T-helper 2 cell (primary cell): ENCODE results near the gene RFX8.

ENCODE experiments used
- DNase-seq, 5 experiments: peaks; one replicate each; pipeline versions ENCODE4 v3.0.0 to v3.0.0-alpha.2; 2012 to 2022

The RFX8 gene

DNA sequence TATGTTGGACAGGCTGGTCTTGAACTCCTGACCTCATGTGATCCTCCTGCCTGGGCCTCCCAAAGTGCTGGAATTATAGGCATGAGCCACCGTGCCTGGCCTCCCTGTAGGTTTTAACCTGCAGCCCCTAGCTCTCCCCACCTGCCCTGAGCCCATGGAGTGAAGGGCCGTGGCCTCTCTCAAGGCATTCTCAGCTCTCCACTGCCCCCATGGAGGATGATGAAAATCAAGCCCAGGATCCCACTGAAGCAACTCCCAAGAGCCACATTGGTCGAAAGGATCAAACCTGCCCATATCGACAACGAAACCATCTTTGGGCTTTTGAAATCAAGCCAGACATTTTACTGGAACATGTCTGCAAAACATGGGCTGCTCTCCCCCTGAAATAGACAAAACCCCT is 65.2 kb downstream of the RFX8 start:
- DNase-seq, result no peak

DNA sequence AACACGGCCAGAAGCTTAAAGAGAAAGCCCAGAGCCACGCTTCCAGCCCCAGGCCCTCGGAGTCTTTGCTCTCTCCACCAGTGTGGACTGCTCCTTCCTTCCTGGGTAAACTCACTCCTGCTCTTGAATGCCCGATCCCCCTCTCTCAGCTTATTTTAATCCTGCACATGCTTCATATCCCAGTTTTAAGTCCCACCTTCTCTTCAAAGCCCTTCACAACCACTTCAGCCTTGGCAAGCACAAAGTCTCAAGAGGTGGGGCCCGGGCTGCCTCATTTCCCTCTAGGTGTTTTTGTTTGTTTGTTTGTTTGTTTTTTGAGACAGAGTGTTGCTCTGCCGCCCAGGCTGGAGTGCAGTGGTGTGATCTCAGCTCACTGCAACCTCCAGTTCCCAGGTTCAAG is 66.0 kb downstream of the RFX8 start:
- no peak for DNase-seq

DNA sequence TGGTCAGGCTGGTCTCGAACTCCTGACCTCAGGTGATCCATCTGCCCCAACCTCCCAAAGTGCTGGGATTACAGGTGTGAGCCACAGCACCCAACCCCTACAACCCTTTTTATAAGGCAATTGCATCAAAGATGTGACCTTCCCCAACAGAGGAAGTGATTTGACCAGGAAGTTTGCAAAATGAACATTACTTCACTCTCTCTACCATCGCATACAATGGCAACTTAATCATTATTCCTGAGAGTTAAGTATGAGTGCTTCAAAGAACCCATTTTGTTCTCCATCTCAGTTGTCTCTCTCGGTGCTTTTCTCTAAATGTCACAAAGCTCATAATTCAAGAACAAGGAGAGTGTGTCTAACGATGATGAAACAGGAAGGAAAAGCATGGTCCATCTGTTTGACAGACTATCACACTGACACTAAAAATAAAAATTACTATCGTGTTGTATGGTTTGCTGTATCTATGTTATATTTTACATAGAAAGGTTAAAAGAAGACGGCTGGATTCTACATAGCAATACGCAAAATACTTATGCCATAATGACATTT is 69.5 kb downstream of the RFX8 start:
- DNase-seq, result no peak

GRCh38 chr2:101403745-101404144 is 71.2 kb downstream of the RFX8 start:
- DNase-seq, result no peak

DNA sequence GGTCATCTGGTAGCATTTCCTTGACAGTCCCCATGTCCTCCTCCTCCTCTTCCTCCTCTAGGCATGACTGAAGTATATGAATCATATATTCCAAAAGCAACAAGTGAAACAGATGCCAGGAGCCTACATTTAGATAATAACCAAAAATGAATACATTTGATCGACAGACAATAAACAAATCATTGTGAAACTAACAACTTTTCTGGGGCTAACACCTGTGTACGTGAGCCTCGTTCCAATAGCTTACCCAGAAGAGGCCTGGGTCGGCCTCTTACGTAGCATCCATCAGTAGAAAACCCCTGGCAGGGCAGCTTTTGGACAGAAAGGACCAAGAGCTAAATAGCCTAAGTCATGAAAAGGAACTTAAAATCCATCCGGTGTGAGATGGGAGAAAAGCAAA is 72.3 kb downstream of the RFX8 start:
- DNase-seq, result no peak

- DNase-seq, result no peak
Measured at GRCh38 chr2:101401906-101402305, 73.0 kb downstream of the RFX8 start.

- no peak for DNase-seq
Measured at GRCh38 chr2:101401326-101401665, 73.6 kb downstream of the RFX8 start.

- no peak for DNase-seq
Measured at GRCh38 chr2:101400506-101401325, 74.2 kb downstream of the RFX8 start.

- no peak for DNase-seq
Measured at GRCh38 chr2:101400048-101400447, 74.9 kb downstream of the RFX8 start.

GRCh38 chr2:101399021-101399799 is 75.7 kb downstream of the RFX8 start:
- no peak for DNase-seq

- DNase-seq, result peak in 1 of 5 experiments; percentile 14
Measured at GRCh38 chr2:101398116-101398821, 76.6 kb downstream of the RFX8 start.

DNA sequence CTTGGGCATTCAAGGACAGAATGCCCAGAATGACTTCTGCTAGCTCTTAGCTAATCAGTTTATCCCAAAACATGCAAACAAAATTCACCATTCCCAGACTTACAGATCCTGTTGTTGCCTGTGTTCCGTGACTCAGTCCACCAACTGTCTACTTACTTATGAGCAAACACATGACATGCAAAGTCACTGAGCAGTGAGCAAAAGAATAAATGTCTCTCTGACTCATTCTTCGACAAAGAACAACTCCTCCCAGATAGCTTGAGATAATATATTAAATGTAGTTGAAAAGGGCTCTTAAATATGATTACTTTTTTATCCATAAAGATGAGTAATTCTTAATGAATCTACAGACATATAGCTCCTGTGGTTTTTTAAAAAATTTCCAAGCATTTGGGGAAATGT is 78.6 kb downstream of the RFX8 start:
- DNase-seq, result peak in 1 of 5 experiments; percentile 26

DNA sequence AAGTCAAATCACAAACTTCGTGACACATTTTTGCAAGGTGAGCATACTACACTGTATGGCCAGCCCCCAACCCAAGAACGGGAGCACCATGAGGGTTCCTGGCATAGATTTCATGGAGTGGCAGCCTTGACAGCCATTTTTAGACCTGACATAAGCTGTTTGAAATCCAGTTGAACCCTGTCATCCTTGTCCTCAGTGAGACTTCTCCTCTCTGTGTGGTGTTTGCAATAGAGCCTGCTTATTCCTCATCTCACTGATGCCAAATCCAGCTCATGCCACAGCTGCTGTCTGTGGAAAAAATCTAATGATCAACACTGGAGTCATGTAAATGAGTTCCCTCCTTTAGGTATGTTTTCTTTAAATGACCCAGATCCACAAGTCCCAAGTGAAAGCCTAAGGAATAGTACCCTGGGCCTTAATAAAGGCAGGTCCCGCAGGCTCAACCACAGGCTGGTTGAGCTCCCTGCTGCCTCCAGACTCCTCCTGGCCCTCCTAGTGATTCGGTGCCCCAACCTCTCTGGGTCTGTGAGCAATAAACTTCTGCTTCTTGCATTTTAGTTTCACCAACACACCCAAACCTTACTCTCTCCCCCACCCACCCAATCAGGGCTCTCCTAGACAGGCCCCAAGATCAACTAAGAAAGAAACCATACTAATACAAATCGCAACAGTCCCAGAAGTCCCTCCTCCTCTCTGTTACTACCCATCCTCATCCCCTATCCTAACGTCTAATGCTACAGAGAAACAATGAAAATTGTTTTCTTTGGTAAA is 79.2 kb downstream of the RFX8 start:
- DNase-seq, result no peak

DNA sequence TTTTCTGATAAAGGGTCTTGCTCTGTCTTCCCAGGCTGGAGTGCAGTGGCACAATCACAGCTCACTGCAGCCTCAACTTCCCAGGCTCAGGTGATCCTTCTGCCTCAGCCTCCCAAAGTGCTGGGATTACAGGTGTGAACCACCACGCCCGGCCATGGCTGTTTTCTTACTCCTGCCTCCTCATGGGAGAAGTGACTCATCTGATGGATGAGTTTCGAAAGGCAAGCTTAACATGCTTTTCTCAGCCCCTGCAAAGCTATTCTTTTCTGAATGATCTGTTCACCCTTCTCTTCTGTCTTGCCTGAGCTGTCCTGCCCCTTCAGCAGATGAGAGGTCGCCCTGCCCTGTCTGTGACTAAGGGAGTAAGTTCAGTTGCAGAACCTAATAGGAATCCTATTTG is 86.7 kb downstream of the RFX8 start:
- no peak for DNase-seq

DNA sequence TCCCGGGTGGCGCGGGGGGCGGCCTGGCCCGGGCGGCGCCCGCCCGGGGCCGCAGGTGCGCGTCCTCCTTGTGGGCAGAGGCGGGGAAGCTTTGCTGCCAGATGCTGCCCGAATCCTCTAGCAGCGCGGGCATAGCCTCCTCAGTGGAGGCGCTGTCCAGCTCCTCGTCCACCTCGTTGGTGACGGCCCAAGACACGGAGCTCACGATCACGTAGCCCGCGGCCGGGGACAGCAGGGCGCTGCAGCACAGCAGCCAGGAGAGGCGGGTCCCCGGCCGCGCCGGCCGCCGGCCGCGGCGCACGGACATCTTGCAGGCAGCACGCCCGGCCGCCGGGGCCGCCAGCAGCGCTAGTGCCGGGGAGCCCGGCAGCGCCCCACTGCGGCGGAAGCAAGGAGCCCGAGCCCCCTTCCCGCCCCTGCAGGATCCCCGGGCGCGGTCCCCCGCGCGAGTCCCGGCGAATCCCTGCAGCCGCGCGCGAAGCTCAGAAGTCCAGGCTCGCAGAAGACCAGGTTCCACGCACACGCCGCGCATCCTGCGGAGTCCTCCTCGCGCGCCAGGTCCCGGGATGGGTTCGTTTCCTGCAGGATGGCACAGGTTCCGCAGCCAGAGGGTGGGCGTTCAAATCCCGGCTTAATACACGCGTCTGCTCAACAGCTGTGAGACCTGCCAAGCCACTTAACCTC is 87.6 kb downstream of the RFX8 start, which contains the start of gene CREG2:
TSS of gene CREG2 (minus strand) at position 353 of the 684 bp plus-strand sequence. CDS start at position 307, 46 bp downstream.
- DNase-seq, result peak; percentile 28 to 65 (median 35)

DNA sequence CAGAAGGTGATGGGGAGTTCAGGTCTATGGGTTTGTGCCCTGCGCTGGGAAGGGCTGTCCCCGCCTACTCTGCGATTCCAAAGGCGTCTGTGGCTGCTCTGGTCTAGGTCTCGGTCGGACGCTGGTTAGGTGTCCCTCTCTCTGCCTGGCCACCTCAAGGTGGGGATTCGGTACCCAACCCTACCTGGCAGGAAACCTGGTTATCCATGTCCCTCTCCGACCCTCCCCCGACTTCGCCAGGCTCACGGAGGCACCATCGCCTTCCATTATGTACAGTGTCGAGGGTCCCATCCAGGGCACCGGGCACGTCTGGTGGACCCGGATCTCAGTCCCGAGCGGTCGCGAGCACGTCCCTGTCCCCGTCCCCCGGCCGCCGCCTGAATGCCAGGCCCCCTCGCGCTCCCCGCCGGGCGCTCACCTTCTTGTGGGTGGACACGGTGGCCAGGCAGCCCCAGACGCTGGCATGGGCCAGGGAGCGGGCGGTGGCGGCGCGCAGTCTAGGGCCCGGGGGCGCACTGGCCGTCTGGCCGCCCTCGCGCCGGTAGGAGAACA is 88.2 kb downstream of the RFX8 start:
- DNase-seq, result no peak

- DNase-seq, result no peak
Measured at GRCh38 chr2:101383016-101383541, 91.8 kb downstream of the RFX8 start.

DNA sequence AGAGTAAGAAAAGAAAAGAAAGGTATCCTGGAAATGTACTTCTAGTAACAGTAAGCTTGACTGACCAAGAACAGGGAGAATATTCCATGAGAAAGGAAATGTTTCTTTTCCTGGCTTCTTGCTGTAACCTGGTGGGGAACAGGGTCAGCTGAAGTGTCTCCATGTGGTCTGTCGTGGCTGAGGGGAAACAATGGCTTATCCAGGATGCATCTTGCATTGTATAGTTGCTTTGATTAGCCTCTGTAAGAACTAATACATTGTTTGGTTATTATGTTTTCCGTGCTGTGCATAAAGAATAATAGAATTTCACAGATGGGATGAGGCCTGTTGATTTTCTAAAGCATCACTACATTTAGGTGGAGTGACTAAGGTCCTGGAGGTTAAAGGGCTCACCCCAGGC is 92.5 kb downstream of the RFX8 start:
- DNase-seq, result no peak

DNA sequence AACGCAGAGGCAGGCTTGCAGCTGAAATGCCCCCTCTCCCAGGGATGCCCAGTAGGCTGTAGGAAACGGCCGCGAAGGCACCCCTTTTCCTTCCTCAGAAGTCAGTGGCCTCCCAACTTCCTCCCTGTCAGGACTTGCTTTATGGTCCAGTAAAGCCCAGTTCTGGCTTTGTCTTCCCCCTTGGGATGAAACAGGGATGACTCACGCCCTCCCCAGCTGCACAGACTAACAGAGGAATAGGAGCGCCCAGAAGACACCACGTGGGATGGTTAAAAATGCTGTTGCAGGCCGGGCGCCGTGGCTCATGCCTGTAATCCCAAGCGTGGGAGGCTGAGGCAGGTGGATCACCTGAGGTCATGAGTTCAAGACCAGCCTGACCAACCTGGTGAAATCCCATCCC is 94.5 kb downstream of the RFX8 start:
- no peak for DNase-seq

DNA sequence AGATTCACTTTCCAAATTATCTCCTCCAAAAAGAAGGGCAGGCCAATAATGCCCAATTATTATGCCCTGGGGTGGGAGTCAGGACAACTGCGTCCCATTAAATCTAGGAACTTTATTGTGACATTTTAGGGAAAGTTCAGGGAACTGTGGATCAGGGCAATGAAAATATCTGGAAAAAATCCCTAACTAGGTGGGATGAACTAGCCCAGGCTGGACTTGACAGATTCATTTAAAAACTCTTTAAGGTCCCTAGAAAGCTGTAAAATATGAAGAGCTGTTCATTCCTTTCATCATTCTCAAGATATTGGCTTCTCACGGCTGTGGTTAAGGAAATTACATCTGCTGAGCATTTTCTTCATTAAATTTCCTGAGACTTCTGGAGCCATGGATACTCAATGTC is 95.8 kb downstream of the RFX8 start:
- DNase-seq, result no peak

DNA sequence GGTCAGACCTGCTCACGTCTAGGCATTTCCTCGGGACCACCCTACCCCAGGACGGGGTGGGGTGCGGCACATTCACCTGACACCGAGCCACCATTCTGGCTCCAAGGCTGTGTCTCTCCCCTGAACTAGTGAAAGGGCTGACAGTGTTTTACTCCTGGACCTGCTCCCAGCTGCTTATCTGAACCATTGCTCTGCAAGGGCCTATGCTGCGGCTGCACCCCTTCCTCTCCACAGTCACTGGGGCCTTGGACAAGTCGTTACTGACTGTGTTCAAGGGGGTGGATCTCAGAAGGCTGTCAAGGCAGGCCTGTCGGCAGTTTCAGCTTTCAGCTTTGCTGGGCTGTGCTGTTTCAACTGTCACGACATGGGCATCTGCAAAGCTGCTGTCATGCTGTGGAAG is 99.3 kb downstream of the RFX8 start:
- no peak for DNase-seq
